GM12878 (cell line): ENCODE data around the gene ARPC1A. TPM values are rescaled to one million over a fixed set of nuclear protein-coding genes. Genes with fewer than 3 reads are reported as not detected.
A peak's percentile ranks its signal among the peaks of the same experiment; 100 is the strongest.

Source experiments
- ATF7 ChIP-seq: fragments of 450-650 bp; IDR thresholded peaks from 2 replicates; pipeline ENCODE4 v1.6.1; 2016; ENCODE audit warnings: low read depth, mild to moderate bottlenecking
- BACH1 ChIP-seq: fragments of 450-650 bp; IDR thresholded peaks from 2 replicates; pipeline ENCODE4 v1.6.1; 2017; ENCODE audit warnings: mild to moderate bottlenecking, borderline replicate concordance
- BCL11A ChIP-seq: IDR thresholded peaks from 2 replicates; pipeline ENCODE4 v1.6.1; 2011; ENCODE audit warnings: low read depth, low read length
- E2F4 ChIP-seq: IDR thresholded peaks from 2 replicates; pipeline ENCODE4 v1.6.1; 2012; ENCODE audit warnings: low read depth, low read length, improper control_type of control experiment
- EED ChIP-seq: sonication (generic); IDR thresholded peaks from 2 replicates; pipeline ENCODE4 v1.6.1; 2016; ENCODE audit warnings: antibody characterized with exemption, low read depth
- ELK1 ChIP-seq: IDR thresholded peaks from 2 replicates; pipeline ENCODE4 v1.6.1; 2012; ENCODE audit warnings: low read depth, low read length, improper control_type of control experiment
- ETV6 ChIP-seq, 2 experiments: fragments of 450-650 bp in 1 of 2; IDR thresholded peaks in 1 of 2; conservative IDR thresholded peaks in 1 of 2; 2 replicates each; pipeline ENCODE4 v1.6.1; 2014; ENCODE audit warnings: antibody characterized with exemption in 1 of 2, borderline replicate concordance in 1 of 2, low read depth in 1 of 2, mild to moderate bottlenecking in 1 of 2, moderate library complexity in 1 of 2
- EZH2 ChIP-seq: IDR thresholded peaks from 2 replicates; pipeline ENCODE4 v1.6.1; 2012; ENCODE audit warnings: low read depth, mild to moderate bottlenecking, control low read depth, inconsistent platforms, low read length, borderline replicate concordance; ENCODE audit not compliant: control insufficient read depth
- FOXM1 ChIP-seq: IDR thresholded peaks from 2 replicates; pipeline ENCODE4 v1.6.1; 2012; ENCODE audit warnings: low read depth, mild to moderate bottlenecking, inconsistent platforms, low read length, moderate library complexity
- MEF2A ChIP-seq: IDR thresholded peaks from 2 replicates; pipeline ENCODE4 v1.6.1; 2011; ENCODE audit warnings: low read depth, mild to moderate bottlenecking, low read length, moderate library complexity; ENCODE audit not compliant: insufficient read depth
- MTA3 ChIP-seq: IDR thresholded peaks from 2 replicates; pipeline ENCODE4 v1.6.1; 2012; ENCODE audit warnings: low read length, inconsistent platforms, borderline replicate concordance
- MYC ChIP-seq: IDR thresholded peaks from 2 replicates; pipeline ENCODE4 v1.6.1; 2011; ENCODE audit warnings: mild to moderate bottlenecking, low read length, moderate library complexity, inconsistent platforms; ENCODE audit not compliant: insufficient read depth, insufficient replicate concordance, insufficient read length, severe bottlenecking
- NBN ChIP-seq: fragments of 450-650 bp; IDR thresholded peaks from 2 replicates; pipeline ENCODE4 v1.6.1; 2016
- NFIC ChIP-seq: IDR thresholded peaks from 2 replicates; pipeline ENCODE4 v1.6.1; 2012; ENCODE audit warnings: low read depth, mild to moderate bottlenecking, inconsistent platforms, low read length, moderate library complexity
- NKRF ChIP-seq: fragments of 450-650 bp; conservative IDR thresholded peaks from 2 replicates; pipeline ENCODE4 v1.6.1; 2017; ENCODE audit warnings: mild to moderate bottlenecking, moderate library complexity
- NR2C2 ChIP-seq: IDR thresholded peaks from 2 replicates; pipeline ENCODE4 v1.6.1; 2011; ENCODE audit warnings: borderline replicate concordance, low read depth; ENCODE audit not compliant: control insufficient read depth, insufficient read length
- PBX3 ChIP-seq: IDR thresholded peaks from 2 replicates; pipeline ENCODE4 v1.6.1; 2011; ENCODE audit warnings: mild to moderate bottlenecking, low read depth, low read length, moderate library complexity; ENCODE audit not compliant: insufficient replicate concordance
- RELB ChIP-seq: fragments of 450-650 bp; IDR thresholded peaks from 2 replicates; pipeline ENCODE4 v1.6.1; 2017; ENCODE audit warnings: low read depth, mild to moderate bottlenecking, moderate library complexity
- SMC3 ChIP-seq: IDR thresholded peaks from 2 replicates; pipeline ENCODE4 v1.6.1; 2011; ENCODE audit warnings: low read length, improper control_type of control experiment, borderline replicate concordance
- SRF ChIP-seq, 2 experiments: IDR thresholded peaks; 2 replicates each; pipeline ENCODE4 v1.6.1; 2011; ENCODE audit warnings: low read depth in 2 of 2, low read length in 2 of 2, mild to moderate bottlenecking in 1 of 2, moderate library complexity in 1 of 2
- STAT1 ChIP-seq: fragments of 450-650 bp; conservative IDR thresholded peaks from 2 replicates; pipeline ENCODE4 v1.6.1; 2014; ENCODE audit warnings: antibody characterized with exemption, mild to moderate bottlenecking
- ZNF24 ChIP-seq: fragments of 450-650 bp; IDR thresholded peaks from 2 replicates; pipeline ENCODE4 v1.6.1; 2017; ENCODE audit warnings: antibody characterized with exemption, mild to moderate bottlenecking
- polyA plus RNA-seq, 11 experiments: library from polyadenylated mRNA; depleted of rRNA in 4 of 11; unstranded in 6 of 11; stranded (reverse) in 5 of 11; fragments of >200 nt; fragmentation: Nextera tagmentation in 4 of 11; fragmentation: Illumina TruSeq in 1 of 11; extraction: Ambion mirVana in 4 of 11; extraction: Trizol in 1 of 11; gene quantifications; 1 replicate in 1 of 11; 2 replicates in 10 of 11; pipeline versions ENCODE4 v1.2.1 to v1.2.3, GENCODE V29; 2011 to 2016; ENCODE audit warnings: inconsistent platforms in 2 of 11, missing spikeins in 2 of 11, low read depth in 1 of 11
- total RNA-seq, 4 experiments: library from RNA; depleted of rRNA in 3 of 4; stranded (reverse); fragments of >200 nt in 3 of 4; fragmentation: Illumina TruSeq in 1 of 4; extraction: Trizol in 1 of 4; gene quantifications; 2 replicates each; pipeline versions ENCODE4 v1.2.1 to v1.2.3, GENCODE V29; 2013 to 2021

ARPC1A gene
- total and polyA plus RNA-seq, 10 of the 15 experiments (the other 5 are each of a cell fraction or from before 2014, with no cell fraction given), result 42.3 to 152 (median 72.1) TPM

- TF ChIP-seq E2F4 (no peak), EZH2 (no peak), ZNF24 (no peak), SMC3 (no peak), NFIC (peak; percentile 16; the same call in 1 of the 2 replicates), BACH1 (peak; percentile 57; the same call in 1 of the 2 replicates), NKRF (peak; percentile 79), MYC (peak; percentile 85), PBX3 (peak; percentile 4), NR2C2 (no peak), ELK1 (peak; percentile 94), FOXM1 (no peak), EED (0 out of 2 replicates have a peak, but pooled peaks have one; percentile 21), SRF (IDR thresholded peaks at IDR 0.05; ENCODE audit: low read depth in 2 of 2, low read length in 2 of 2) (0 out of 4 replicates have a peak, but pooled peaks of 1 of the 2 experiments have one; percentile 36), RELB (peak; percentile 85; the same call in 1 of the 2 replicates), STAT1 (peak; percentile 97; the same call in 1 of the 2 replicates), NBN (peak; percentile 89), BCL11A (0 out of 2 replicates have a peak, but pooled peaks have one; percentile 23), MEF2A (no peak), ATF7 (peak; percentile 99), MTA3 (no peak), ETV6 (conservative IDR thresholded peaks at IDR 0.05 in 1 of 2, IDR thresholded peaks at IDR 0.05 in 1 of 2; ENCODE audit: borderline replicate concordance in 1 of 2, low read depth in 1 of 2) (peak in 1 of 2 experiments; percentile 11; a peak in 1 of 4 replicates)
Measured at GRCh38 chr7:99408379-99409191, 82.9 kb downstream of the ARPC1A start, which contains the start of the genes BUD31 and PDAP1 (continued).
